Stimulated activated CD8-positive, alpha-beta memory T cell treated with anti-CD3 and anti-CD28 coated beads, Interleukin-7, amount 100 ng/mL, for 4 hours (primary cell): ENCODE results near the gene SLC12A7.
"Not testable (repeated sequence)": the region's sequence is repeated elsewhere in the genome, so short reads cannot be mapped to it uniquely, and the experiment has no call there.

ENCODE experiments used
- DNase-seq, 2 donors: peaks; one replicate each; pipeline ENCODE4 v3.0.0-alpha.2; 2020; ENCODE audit warnings: low read depth in 2 of 2

SLC12A7 gene

GRCh38 chr5:1035421-1036405 is 76.2 kb downstream of the SLC12A7 start:
- no peak for DNase-seq

GRCh38 chr5:1034986-1035385 is 76.9 kb downstream of the SLC12A7 start:
- no peak for DNase-seq

- DNase-seq, result no peak
These were observed 77.4 kb downstream of the SLC12A7 start for GRCh38 chr5:1034421-1034905.

- no peak for DNase-seq
These were observed 78.0 kb downstream of the SLC12A7 start for GRCh38 chr5:1033606-1034420.

GRCh38 chr5:1033178-1033577 is 78.7 kb downstream of the SLC12A7 start:
- no peak for DNase-seq

GRCh38 chr5:1032551-1033027 is 79.3 kb downstream of the SLC12A7 start:
- no peak for DNase-seq

- DNase-seq, result no peak
These were observed 79.9 kb downstream of the SLC12A7 start for GRCh38 chr5:1032011-1032410.

- DNase-seq, result no peak
These were observed 80.4 kb downstream of the SLC12A7 start for GRCh38 chr5:1031306-1031959.

GRCh38 chr5:1030801-1031271 is 81.0 kb downstream of the SLC12A7 start:
- no peak for DNase-seq

GRCh38 chr5:1029945-1030625 is 81.8 kb downstream of the SLC12A7 start:
- no peak for DNase-seq

GRCh38 chr5:1029282-1029944 is 82.5 kb downstream of the SLC12A7 start:
- no peak for DNase-seq

GRCh38 chr5:1028481-1029281 is 83.2 kb downstream of the SLC12A7 start:
- no peak for DNase-seq

- DNase-seq, result no peak
These were observed 84.0 kb downstream of the SLC12A7 start for GRCh38 chr5:1027631-1028441.

GRCh38 chr5:1026700-1027621 is 84.9 kb downstream of the SLC12A7 start:
- DNase-seq, result no peak

- not testable (repeated sequence) for DNase-seq
These were observed 89.9 kb downstream of the SLC12A7 start for GRCh38 chr5:1021969-1022336.

- DNase-seq, result no peak
These were observed 90.5 kb downstream of the SLC12A7 start for GRCh38 chr5:1021136-1021968.

- DNase-seq, result no peak
These were observed 91.4 kb downstream of the SLC12A7 start for GRCh38 chr5:1020452-1020961.
